HG02642 (cell line): Measurements from ENCODE around the gene CDH16.
"Not testable (repeated sequence)": the region's sequence is repeated elsewhere in the genome, so short reads cannot be mapped to it uniquely, and the experiment has no call there.

Source experiments
- ATAC-seq: cut with Tn5 transposase; IDR thresholded peaks from one replicate; pipeline ENCODE4 v1.9.1; 2021; ENCODE audit warnings: mild to moderate bottlenecking; ENCODE audit not compliant: unreplicated experiment, poor library complexity

CDH16 gene

DNA sequence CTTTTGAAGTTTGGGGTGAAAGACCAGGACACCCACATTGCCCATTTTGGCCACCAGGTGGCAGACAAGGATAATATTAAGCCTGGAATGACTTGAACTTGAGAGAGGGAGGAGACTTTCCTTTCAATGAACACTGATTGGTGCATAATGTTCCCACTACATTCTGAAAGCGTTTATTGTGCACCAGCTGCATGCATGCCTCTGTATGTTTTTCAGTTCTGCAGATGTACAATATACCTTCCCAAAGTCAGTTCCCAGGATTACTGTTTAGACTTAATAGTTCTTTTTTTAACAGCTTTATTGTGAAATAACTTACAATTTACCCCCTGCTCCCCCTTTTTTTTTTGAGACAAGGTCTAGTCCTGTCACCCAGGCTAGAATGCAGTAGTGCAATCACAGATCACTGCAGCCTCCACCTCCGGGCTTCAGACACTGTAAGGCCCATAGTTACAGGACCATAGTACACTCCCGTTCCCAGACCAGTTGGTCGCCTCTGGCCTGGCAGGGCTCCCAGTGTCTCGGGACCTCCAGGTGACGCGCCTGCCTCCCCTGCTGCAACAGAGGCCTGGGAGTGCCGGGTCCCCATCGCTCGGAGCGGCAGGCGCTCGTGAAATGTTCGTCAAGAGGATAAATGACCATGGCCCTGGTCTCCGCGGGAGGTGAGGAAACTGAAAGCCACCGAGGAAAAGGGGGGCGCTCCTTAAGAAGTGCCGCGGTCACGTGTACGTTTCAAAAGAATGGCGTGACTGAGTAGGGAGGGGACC, 28.8 kb upstream of the CDH16 start:
- ATAC-seq: peak; percentile 70

GRCh38 chr16:66946974-66947301, 28.3 kb upstream of the CDH16 start:
- no peak for ATAC-seq

DNA sequence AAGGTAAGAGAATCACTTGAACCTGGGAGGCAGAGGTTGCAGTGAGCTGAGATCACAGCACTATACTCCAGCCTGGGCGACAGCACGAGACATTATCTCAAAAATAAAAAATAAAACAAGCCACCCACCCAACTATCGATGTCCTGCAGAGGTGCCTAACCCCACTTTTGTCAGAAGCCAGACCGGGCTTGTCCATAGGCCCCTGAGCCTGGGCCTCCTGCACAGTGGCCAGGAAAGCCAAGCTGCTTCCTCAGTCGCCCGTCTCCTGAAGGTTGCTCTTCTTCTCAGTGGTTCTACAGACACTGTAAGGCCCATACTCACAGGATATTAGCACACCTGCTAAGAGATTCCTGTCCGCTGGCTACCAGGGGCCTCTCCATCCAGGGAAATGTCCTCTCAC, 27.9 kb upstream of the CDH16 start:
- no peak for ATAC-seq

DNA sequence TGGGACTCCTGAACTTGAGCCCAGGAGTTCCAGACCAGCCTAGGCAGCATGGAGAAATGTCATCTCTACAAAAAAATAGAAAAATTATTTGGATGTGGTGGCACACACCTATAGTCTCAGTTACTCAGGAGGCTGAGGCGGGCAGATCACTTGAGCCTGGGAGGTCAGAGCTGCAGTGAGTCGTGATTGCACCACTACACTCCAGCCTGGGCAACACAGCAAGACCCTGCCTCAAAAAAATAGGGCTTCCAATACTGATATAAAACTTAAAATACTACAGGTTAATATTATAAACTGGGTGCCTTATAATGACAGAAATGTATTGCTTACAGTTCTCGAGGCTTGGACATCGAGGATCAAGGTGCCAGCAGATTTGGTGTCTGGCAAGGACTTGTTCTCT, 27.3 kb upstream of the CDH16 start:
- ATAC-seq: no peak

- ATAC-seq: not testable (repeated sequence)
Observed at GRCh38 chr16:66944971-66945370, 26.3 kb upstream of the CDH16 start.

- no peak for ATAC-seq
Observed at GRCh38 chr16:66944054-66944441, 25.4 kb upstream of the CDH16 start.

DNA sequence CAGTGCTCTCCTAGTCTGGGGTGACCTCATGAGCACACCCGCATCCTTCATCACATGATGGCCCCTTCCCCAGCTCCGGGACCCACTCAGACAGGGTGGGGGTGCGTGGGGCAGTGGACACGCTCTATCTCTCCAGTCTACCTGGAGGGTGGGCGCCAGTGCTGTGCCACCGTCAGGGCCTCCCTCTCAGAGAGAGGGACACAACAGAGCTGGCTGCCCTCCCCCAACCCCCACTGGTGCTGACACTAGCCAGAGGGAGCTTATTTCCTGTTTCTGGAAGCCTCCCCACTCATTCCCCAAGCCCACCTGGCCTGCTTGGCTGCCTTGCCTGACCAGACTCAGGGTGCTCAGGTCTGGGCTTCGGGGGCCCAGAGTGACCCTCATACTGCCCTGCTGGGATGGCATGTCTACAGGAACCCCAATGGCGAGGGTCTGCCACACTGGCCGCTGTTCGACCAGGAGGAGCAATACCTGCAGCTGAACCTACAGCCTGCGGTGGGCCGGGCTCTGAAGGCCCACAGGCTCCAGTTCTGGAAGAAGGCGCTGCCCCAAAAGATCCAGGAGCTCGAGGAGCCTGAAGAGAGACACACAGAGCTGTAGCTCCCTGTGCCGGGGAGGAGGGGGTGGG, 24.9 kb upstream of the CDH16 start:
- ATAC-seq: no peak

- no peak for ATAC-seq
Observed at GRCh38 chr16:66942981-66943380, 24.3 kb upstream of the CDH16 start.

GRCh38 chr16:66940236-66940635, 21.6 kb upstream of the CDH16 start:
- ATAC-seq: no peak

- no peak for ATAC-seq
Observed at GRCh38 chr16:66939366-66939765, 20.7 kb upstream of the CDH16 start.

DNA sequence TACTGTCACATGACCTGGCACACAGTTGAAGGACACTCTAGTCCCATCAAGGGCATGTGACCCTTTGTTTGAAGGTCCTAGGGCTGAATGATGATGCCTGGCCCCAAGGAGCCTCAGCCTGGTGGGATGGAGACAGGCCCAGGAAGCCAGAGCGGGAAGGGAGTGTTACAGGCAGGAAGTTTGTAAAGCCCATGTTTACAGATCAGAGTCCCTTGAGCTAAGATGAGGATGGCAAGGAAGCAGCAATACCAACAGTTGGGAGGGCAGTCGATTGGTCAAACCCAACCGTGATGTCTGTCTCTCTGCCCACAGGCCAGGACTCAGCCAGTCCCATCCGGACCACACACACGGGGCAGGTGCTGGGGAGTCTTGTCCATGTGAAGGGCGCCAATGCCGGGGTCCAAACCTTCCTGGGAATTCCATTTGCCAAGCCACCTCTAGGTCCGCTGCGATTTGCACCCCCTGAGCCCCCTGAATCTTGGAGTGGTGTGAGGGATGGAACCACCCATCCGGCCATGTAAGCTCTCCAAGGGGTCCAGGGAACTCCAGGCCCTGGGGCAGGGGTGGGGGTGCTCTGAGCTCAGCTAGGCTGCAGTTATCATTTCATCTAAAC, 19.1 kb upstream of the CDH16 start:
- no peak for ATAC-seq

- ATAC-seq: no peak
Observed at GRCh38 chr16:66936889-66937554, 18.3 kb upstream of the CDH16 start.

GRCh38 chr16:66936462-66936861, 17.8 kb upstream of the CDH16 start:
- no peak for ATAC-seq

DNA sequence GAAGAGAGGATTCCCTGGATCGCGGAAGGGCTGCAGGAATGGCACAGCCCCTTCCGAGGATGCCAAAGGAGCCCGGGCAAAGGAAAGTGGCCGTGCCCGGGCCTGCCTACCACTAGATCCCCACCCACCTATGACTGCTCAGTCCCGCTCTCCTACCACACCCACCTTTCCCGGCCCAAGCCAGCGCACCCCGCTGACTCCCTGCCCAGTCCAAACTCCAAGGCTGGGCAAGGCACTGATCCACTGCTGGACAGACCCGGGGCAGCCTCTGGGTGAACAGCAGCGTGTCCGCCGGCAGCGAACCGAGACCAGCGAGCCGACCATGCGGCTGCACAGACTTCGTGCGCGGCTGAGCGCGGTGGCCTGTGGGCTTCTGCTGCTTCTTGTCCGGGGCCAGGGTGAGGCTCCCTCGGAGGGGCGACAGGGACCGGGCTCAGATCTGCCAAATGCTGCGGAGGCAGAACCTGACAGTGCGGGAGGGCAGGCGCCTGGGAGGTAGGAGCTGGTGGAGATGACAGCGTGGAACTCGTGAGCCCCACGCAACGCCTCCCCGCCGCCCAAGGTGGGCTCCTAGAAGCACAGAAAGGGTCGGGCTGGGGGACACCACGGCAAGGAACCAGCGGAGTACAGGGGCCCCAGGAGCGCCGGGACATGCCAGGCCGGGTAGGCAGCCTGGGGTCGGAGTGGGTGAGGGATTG, 16.8 kb upstream of the CDH16 start, which contains the start of gene CES2:
Gene CES2, plus strand, starts transcription at position 203 of the 698 bp plus-strand sequence. Its CDS starts 120 bp downstream, at position 323.
- no peak for ATAC-seq

- not testable (repeated sequence) for ATAC-seq
Observed at GRCh38 chr16:66934839-66935313, 16.2 kb upstream of the CDH16 start.

GRCh38 chr16:66934138-66934838, 15.6 kb upstream of the CDH16 start, which contains the start of gene CIAO2B:
Gene CIAO2B (minus strand): TSS chr16:66934402. CDS start chr16:66934364, 38 bp downstream.
- ATAC-seq: peak; percentile 84

DNA sequence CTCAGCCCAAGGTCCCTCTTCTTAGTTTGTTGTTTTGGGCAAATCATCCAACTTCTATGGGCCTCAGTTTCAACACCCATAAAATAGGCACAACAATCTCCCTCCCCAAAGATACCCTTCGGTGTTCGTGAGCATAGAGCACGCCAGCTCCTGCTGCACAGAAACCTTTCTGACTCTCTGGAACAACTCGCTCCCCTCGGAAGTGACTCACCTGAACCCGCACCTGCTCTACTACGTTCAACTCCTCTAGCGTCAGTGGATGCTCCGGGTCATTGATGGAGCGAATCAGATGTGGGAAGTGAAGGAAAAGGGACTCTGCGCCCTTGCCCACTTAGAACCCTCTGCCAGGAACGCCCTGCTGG, 15.1 kb upstream of the CDH16 start:
- no peak for ATAC-seq

- ATAC-seq: no peak
Observed at GRCh38 chr16:66932076-66932475, 13.4 kb upstream of the CDH16 start.

- ATAC-seq: no peak
Observed at GRCh38 chr16:66931665-66932064, 13.0 kb upstream of the CDH16 start.

- ATAC-seq: no peak
Observed at GRCh38 chr16:66930189-66930588, 11.5 kb upstream of the CDH16 start.
